Stimulated activated CD4-positive, alpha-beta T cell treated with anti-CD3 and anti-CD28 coated beads, Interleukin-1b, Interleukin-23, amount 100 ng/mL, for 24 hours (primary cell): ENCODE results near the gene DTD1.
A peak's percentile ranks its signal among the peaks of the same experiment; 100 is the strongest.

ENCODE experiments used
- DNase-seq, 4 experiments: peaks; one replicate each; pipeline ENCODE4 v3.0.0-alpha.2; 2020; ENCODE audit warnings: low read depth in 4 of 4, low spot score in 1 of 4

DTD1 gene

GRCh38 chr20:18790787-18791186, 202.9 kb downstream of the DTD1 start:
- DNase-seq: no peak

- peak; percentile 55 to 75 (median 68) for DNase-seq
Measured at GRCh38 chr20:18793625-18794427, 206.0 kb downstream of the DTD1 start.

GRCh38 chr20:18794428-18794787, 206.6 kb downstream of the DTD1 start:
- DNase-seq: no peak

- DNase-seq: no peak
Measured at GRCh38 chr20:18795366-18795765, 207.5 kb downstream of the DTD1 start.

GRCh38 chr20:18796282-18796833, 208.5 kb downstream of the DTD1 start:
- no peak for DNase-seq

- no peak for DNase-seq
Measured at GRCh38 chr20:18801516-18801915, 213.7 kb downstream of the DTD1 start.

- no peak for DNase-seq
Measured at GRCh38 chr20:18802012-18802634, 214.3 kb downstream of the DTD1 start.

GRCh38 chr20:18805881-18806280, 218.0 kb downstream of the DTD1 start:
- no peak for DNase-seq

GRCh38 chr20:18808712-18809111, 220.9 kb downstream of the DTD1 start:
- DNase-seq: no peak

- DNase-seq: no peak
Measured at GRCh38 chr20:18811186-18811585, 223.3 kb downstream of the DTD1 start.

GRCh38 chr20:18811904-18812303, 224.1 kb downstream of the DTD1 start:
- no peak for DNase-seq

GRCh38 chr20:18813483-18813882, 225.6 kb downstream of the DTD1 start, which contains the start of gene SCP2D1:
Gene SCP2D1, plus strand, starts transcription at chr20:18813783. Its CDS starts 33 bp downstream, at chr20:18813816.
- DNase-seq: no peak

GRCh38 chr20:18815194-18815942, 227.5 kb downstream of the DTD1 start:
- no peak for DNase-seq
